Sigmoid colon (tissue), 7 donors: ENCODE measurements around the gene MYH11. TPM values are rescaled to one million over a fixed set of nuclear protein-coding genes. Genes with fewer than 3 reads are reported as not detected.
"Not testable (repeated sequence)": the region's sequence is repeated elsewhere in the genome, so short reads cannot be mapped to it uniquely, and the experiment has no call there.

Experiments
- DNase-seq: peaks from one replicate; pipeline ENCODE4 v3.0.0-alpha.2; 2019
- H3K27ac ChIP-seq, 4 donors: fragments of 200-600 bp; sonication (generic); one replicate each; pipeline ENCODE4 v1.5.1; 2016 to 2019; ENCODE audit warnings: mild to moderate bottlenecking in 1 of 4
- H3K27me3 ChIP-seq, 3 donors: fragments of 200-600 bp; sonication (generic); one replicate each; pipeline ENCODE4 v1.5.1; 2019; ENCODE audit warnings: mild to moderate bottlenecking in 1 of 3
- H3K36me3 ChIP-seq, 4 donors: fragments of 200-600 bp; sonication (generic); one replicate each; pipeline ENCODE4 v1.5.1; 2016 to 2019
- H3K4me1 ChIP-seq, 4 donors: fragments of 200-600 bp; sonication (generic); one replicate each; pipeline ENCODE4 v1.5.1; 2017 to 2019
- H3K4me3 ChIP-seq, 4 donors: fragments of 200-600 bp; sonication (generic); one replicate each; pipeline ENCODE4 v1.5.1; 2017 to 2019; ENCODE audit warnings: mild to moderate bottlenecking in 2 of 4, moderate library complexity in 1 of 4
- H3K9me3 ChIP-seq, 4 donors: fragments of 200-600 bp in 3 of 4; sonication (generic) in 3 of 4; one replicate each; pipeline versions ENCODE4 v1.5.1 to v1.6.1; 2013 to 2019
- EP300 ChIP-seq, 4 donors: sonication (generic); formaldehyde crosslinking; IDR thresholded peaks; one replicate each; pipeline ENCODE4 v1.6.1; 2017; ENCODE audit warnings: antibody characterized with exemption in 4 of 4
- POLR2A ChIP-seq, 2 donors: fragments of 450-650 bp; IDR thresholded peaks; one replicate each; pipeline ENCODE4 v1.6.1; 2016; ENCODE audit warnings: antibody characterized with exemption in 2 of 2, mild to moderate bottlenecking in 2 of 2, moderate library complexity in 2 of 2
- POLR2AphosphoS5 ChIP-seq, 4 donors: sonication (generic); formaldehyde crosslinking; IDR thresholded peaks; one replicate each; pipeline ENCODE4 v1.6.1; 2017; ENCODE audit warnings: antibody characterized with exemption in 4 of 4
- WGBS, 2 donors: extraction: QIAGEN DNeasy Blood & Tissue Kit; methylation state at CpG; one replicate each; pipeline ENCODE4 v1.1.7; 2013; 5-methylcytosine and 5-hydroxymethylcytosine counted together
- intact Hi-C: fragments of 100-400 bp; cut with DNase I; formaldehyde crosslinking; loops from one replicate; pipeline ENCODE4 v1.15.1; 2023
- polyA plus RNA-seq, 3 donors: library from polyadenylated mRNA; stranded (reverse); fragments of 200-250 nt; gene quantifications; one replicate each; pipeline ENCODE4 v1.2.3, GENCODE V29; 2013
- total RNA-seq, 4 donors: library from RNA; depleted of rRNA; stranded (reverse); fragments of >200 nt; gene quantifications; one replicate each; pipeline ENCODE4 v1.1.0, GENCODE V29; 2016
- TF ChIP-seq, protein P1 (sequence below), 4 experiments: fragments of 450-650 bp in 3 of 4; fragments of 200-600 bp in 1 of 4; IDR thresholded peaks; one replicate each; pipeline ENCODE4 v1.5.1; 2016 to 2019; ENCODE audit warnings: antibody characterized with exemption in 4 of 4, mild to moderate bottlenecking in 3 of 4, moderate library complexity in 2 of 4
- donor health status: healthy with polysubstance abuse.
- donor health status: Bipolar disorder and iron deficiency.
- donor health status: healthy.

MYH11 gene
- total and polyA plus RNA-seq, 7 donors, result 5.1 to 11,818 (median 4,282) TPM

GRCh38 chr16:15792563-15792971 lies 64.3 kb downstream of the MYH11 start:
- peaks cover 0 to 74% (median 38%) of the 10 kb centered on the region in 4 donors for H3K36me3 ChIP-seq
- DNase-seq, result peak; percentile 73
- no peaks in the 10 kb centered on the region for H3K27me3 ChIP-seq
- 74 to 80% methylated on average over 5 of the region's 5 CpGs for WGBS, 2 donors
- intact Hi-C loops, result loop anchor here (10.0 kb wide), 1 partner anchor 332 kb away; no protein-coding TSS in a partner anchor
- H3K9me3 ChIP-seq, result no peaks in the 10 kb centered on the region
- TF ChIP-seq EP300 (IDR thresholded peaks at IDR 0.05), result no peak
- TF ChIP-seq, protein P1, sequence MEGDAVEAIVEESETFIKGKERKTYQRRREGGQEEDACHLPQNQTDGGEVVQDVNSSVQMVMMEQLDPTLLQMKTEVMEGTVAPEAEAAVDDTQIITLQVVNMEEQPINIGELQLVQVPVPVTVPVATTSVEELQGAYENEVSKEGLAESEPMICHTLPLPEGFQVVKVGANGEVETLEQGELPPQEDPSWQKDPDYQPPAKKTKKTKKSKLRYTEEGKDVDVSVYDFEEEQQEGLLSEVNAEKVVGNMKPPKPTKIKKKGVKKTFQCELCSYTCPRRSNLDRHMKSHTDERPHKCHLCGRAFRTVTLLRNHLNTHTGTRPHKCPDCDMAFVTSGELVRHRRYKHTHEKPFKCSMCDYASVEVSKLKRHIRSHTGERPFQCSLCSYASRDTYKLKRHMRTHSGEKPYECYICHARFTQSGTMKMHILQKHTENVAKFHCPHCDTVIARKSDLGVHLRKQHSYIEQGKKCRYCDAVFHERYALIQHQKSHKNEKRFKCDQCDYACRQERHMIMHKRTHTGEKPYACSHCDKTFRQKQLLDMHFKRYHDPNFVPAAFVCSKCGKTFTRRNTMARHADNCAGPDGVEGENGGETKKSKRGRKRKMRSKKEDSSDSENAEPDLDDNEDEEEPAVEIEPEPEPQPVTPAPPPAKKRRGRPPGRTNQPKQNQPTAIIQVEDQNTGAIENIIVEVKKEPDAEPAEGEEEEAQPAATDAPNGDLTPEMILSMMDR (IDR thresholded peaks at IDR 0.05), result no peak
- TF ChIP-seq POLR2AphosphoS5 (IDR thresholded peaks at IDR 0.05), result peak; percentile 48 to 89 (median 78)
- TF ChIP-seq POLR2A (IDR thresholded peaks at IDR 0.05), result no peak
- H3K4me3 ChIP-seq, result no peak overlapping the region
- peaks cover 0 to 98% (median 89%) of the 10 kb centered on the region in 4 donors for H3K4me1 ChIP-seq
- H3K27ac ChIP-seq, result peak overlapping the region; percentile 67 to 98 (median 84)

DNA sequence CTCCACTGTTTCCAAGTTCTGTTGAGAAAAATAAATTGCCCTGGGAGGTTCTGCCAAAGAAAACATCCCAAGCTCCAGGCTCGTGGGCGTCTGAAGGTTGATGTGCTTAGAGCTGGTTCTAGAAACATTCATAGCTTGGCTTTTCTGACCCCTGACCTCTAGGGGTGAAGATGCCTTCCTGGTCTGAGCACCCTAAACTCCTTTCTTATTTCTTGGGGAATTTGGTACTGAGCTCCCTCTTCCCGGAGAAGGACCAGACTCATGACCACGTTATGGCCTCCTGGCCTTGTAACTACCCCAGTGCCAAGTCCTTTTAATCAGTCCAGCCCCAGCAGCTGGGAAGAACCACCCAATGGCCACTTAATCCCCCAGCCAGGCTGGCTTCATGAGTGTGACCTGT lies 66.4 kb downstream of the MYH11 start:
- TF ChIP-seq, protein P1 (IDR thresholded peaks at IDR 0.05), result no peak
- TF ChIP-seq POLR2A (IDR thresholded peaks at IDR 0.05), result no peak
- peak in 1 of 4 donors; percentile 23 for TF ChIP-seq POLR2AphosphoS5 (IDR thresholded peaks at IDR 0.05)
- no peak for TF ChIP-seq EP300 (IDR thresholded peaks at IDR 0.05)
- H3K36me3 ChIP-seq, result peaks cover 11 to 74% (median 36%) of the 10 kb centered on the region in 4 donors
- H3K4me1 ChIP-seq, result peaks cover 0 to 98% (median 89%) of the 10 kb centered on the region in 4 donors
- intact Hi-C loops, result loop anchor here (10.0 kb wide), 1 partner anchor 334 kb away; no protein-coding TSS in a partner anchor
- no peak for DNase-seq
- 35 to 61% methylated on average over 4 of the region's 4 CpGs for WGBS, 2 donors
- no peak overlapping the region for H3K4me3 ChIP-seq
- H3K27ac ChIP-seq, result peak overlapping the region; percentile 67 to 98 (median 84)
- no peaks in the 10 kb centered on the region for H3K27me3 ChIP-seq
- no peaks in the 10 kb centered on the region for H3K9me3 ChIP-seq

GRCh38 chr16:15789816-15790215 lies 67.0 kb downstream of the MYH11 start:
- TF ChIP-seq POLR2AphosphoS5 (IDR thresholded peaks at IDR 0.05), result peak in 1 of 4 donors; percentile 29
- intact Hi-C loops, result loop anchor here (10.0 kb wide), 1 partner anchor 335 kb away; no protein-coding TSS in a partner anchor
- not testable (repeated sequence) for H3K9me3 ChIP-seq, DNase-seq, H3K4me3 ChIP-seq, H3K27me3 ChIP-seq
- Histone ChIP-seq H3K27ac (peak overlapping the region; percentile 67 to 98 (median 84)), H3K36me3 (peaks cover 17 to 74% (median 36%) of the 10 kb centered on the region in 4 donors), H3K4me1 (peaks cover 0 to 98% (median 89%) of the 10 kb centered on the region in 4 donors)
- WGBS, 2 donors, result 37 to 73% methylated on average over 5 of the region's 5 CpGs

GRCh38 chr16:15788846-15789239 lies 68.0 kb downstream of the MYH11 start:
- no peak for DNase-seq

GRCh38 chr16:15786501-15786900 lies 70.3 kb downstream of the MYH11 start:
- TF ChIP-seq POLR2A (IDR thresholded peaks at IDR 0.05) (no peak), POLR2AphosphoS5 (IDR thresholded peaks at IDR 0.05) (peak in 1 of 4 donors; percentile 5)
- no peak for DNase-seq
- H3K27ac ChIP-seq, result peak overlapping the region; percentile 67 to 98 (median 84)
- peaks cover 0 to 99% (median 90%) of the 10 kb centered on the region in 4 donors for H3K4me1 ChIP-seq
- WGBS, 2 donors, result 89 to 91% methylated on average over 11 of the region's 11 CpGs
- no peak overlapping the region for H3K4me3 ChIP-seq
- intact Hi-C loops, result no loop called here
- peaks cover 26 to 87% (median 54%) of the 10 kb centered on the region in 4 donors for H3K36me3 ChIP-seq
- H3K27me3 ChIP-seq, result no peaks in the 10 kb centered on the region
- no peaks in the 10 kb centered on the region for H3K9me3 ChIP-seq

More at GRCh38 chr16:15788846-15789239, 68.0 kb downstream of the MYH11 start:
- H3K27me3 ChIP-seq, result no peaks in the 10 kb centered on the region
- H3K9me3 ChIP-seq, result no peaks in the 10 kb centered on the region
- 59 to 73% methylated on average over 2 of the region's 2 CpGs for WGBS, 2 donors
- H3K27ac ChIP-seq, result peak overlapping the region; percentile 67 to 98 (median 84)
- peaks cover 0 to 98% (median 88%) of the 10 kb centered on the region in 4 donors for H3K4me1 ChIP-seq
- intact Hi-C loops, result no loop called here
- H3K4me3 ChIP-seq, result no peak overlapping the region
- TF ChIP-seq EP300 (IDR thresholded peaks at IDR 0.05) (no peak), POLR2A (IDR thresholded peaks at IDR 0.05) (no peak), POLR2AphosphoS5 (IDR thresholded peaks at IDR 0.05) (peak in 1 of 4 donors; percentile 8)
- TF ChIP-seq, protein P1 (IDR thresholded peaks at IDR 0.05), result no peak
- H3K36me3 ChIP-seq, result peaks cover 17 to 82% (median 38%) of the 10 kb centered on the region in 4 donors
